Suppressor macrophage treated with lipopolysaccharide for 4 hours (primary cell): Measurements from ENCODE around the gene PPIL3.
"Not testable (repeated sequence)": the region's sequence is repeated elsewhere in the genome, so short reads cannot be mapped to it uniquely, and the experiment has no call there.

Experiments
- DNase-seq: peaks from one replicate; pipeline ENCODE4 v3.0.0-alpha.2; 2020

Gene PPIL3

GRCh38 chr2:200888704-200889625 lies at the start of gene PPIL3, which contains the start of gene NIF3L1:
Gene PPIL3, minus strand, starts transcription at chr2:200889077. Its CDS starts 1,462 bp downstream, at chr2:200887615.
Gene NIF3L1, plus strand, starts transcription at chr2:200889371. Its CDS starts 2,573 bp downstream, at chr2:200891944.
- peak; percentile 98 for DNase-seq

GRCh38 chr2:200930947-200931626 lies 42.2 kb upstream of the PPIL3 start:
- peak; percentile 60 for DNase-seq

- DNase-seq = no peak
Measured at GRCh38 chr2:200929334-200930249, 40.7 kb upstream of the PPIL3 start.

GRCh38 chr2:200922439-200922838 lies 33.6 kb upstream of the PPIL3 start:
- no peak for DNase-seq

GRCh38 chr2:200913654-200914053 lies 24.8 kb upstream of the PPIL3 start:
- DNase-seq = no peak

- no peak for DNase-seq
Measured at GRCh38 chr2:200909958-200910357, 21.1 kb upstream of the PPIL3 start.

- DNase-seq = peak; percentile 74
Measured at GRCh38 chr2:200905618-200906296, 16.9 kb upstream of the PPIL3 start.

- DNase-seq = peak; percentile 89
Measured at GRCh38 chr2:200901459-200902072, 12.7 kb upstream of the PPIL3 start.

GRCh38 chr2:200899482-200899881 lies 10.6 kb upstream of the PPIL3 start:
- DNase-seq = no peak

- not testable (repeated sequence) for DNase-seq
Measured at GRCh38 chr2:200881715-200882249, 7.1 kb downstream of the PPIL3 start.

- DNase-seq = no peak
Measured at GRCh38 chr2:200878289-200878880, 10.5 kb downstream of the PPIL3 start.

- DNase-seq = no peak
Measured at GRCh38 chr2:200877443-200877842, 11.4 kb downstream of the PPIL3 start.

- no peak for DNase-seq
Measured at GRCh38 chr2:200873560-200873959, 15.3 kb downstream of the PPIL3 start.

GRCh38 chr2:200871151-200871550 lies 17.7 kb downstream of the PPIL3 start:
- DNase-seq = no peak

GRCh38 chr2:200869014-200869413 lies 19.9 kb downstream of the PPIL3 start:
- no peak for DNase-seq

GRCh38 chr2:200864176-200865034 lies 24.5 kb downstream of the PPIL3 start, which contains the start of gene CLK1:
Gene CLK1, minus strand, starts transcription at chr2:200864658. Its CDS starts 2,796 bp downstream, at chr2:200861862.
- peak; percentile 98 for DNase-seq

- DNase-seq = no peak
Measured at GRCh38 chr2:200863782-200864175, 25.1 kb downstream of the PPIL3 start.

GRCh38 chr2:200862532-200863000 lies 26.3 kb downstream of the PPIL3 start:
- DNase-seq = peak; percentile 89

- DNase-seq = no peak
Measured at GRCh38 chr2:200861617-200862155, 27.2 kb downstream of the PPIL3 start.
